ENCODE results near the gene FARS2.

DNA sequence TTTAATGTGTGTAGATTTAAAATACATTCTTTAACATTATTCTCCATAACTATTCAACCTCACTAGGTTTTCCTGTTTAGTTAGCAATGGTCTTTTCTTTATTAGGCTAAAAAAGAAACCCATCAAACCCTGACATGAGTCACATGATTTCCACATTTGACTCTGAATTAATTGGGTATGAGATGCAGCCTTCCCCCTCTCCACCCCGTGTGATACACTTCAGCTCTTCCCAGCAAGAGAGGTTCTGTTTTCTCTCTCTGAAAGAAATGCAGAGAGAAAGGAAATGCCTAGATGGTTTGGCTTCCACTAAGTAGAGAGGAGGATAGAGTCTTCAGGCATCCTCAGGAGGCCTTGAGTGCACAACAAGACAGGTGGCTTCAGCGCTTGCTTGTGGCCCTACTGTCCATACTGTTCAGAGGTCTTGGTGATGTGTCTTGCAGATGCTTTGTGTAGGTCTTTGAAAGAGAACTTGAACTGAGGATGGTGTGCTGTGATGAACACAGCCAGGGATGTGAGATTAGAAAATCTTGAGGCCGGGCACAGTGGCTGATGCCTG lies 17.3 kb downstream of the FARS2 start:
- TF ChIP-seq POLR2A (IDR thresholded peaks at IDR 0.05; ENCODE audit: low read depth) (no peak), CTCF (IDR thresholded peaks at IDR 0.05) (no peak), POLR2AphosphoS5 (IDR thresholded peaks at IDR 0.05) (no peak)
